Head of caudate nucleus (tissue), 42 donors: ENCODE measurements around the gene HS3ST4.

Source experiments
- DNase-seq, 42 donors: peaks; one replicate each; pipeline versions ENCODE4 v3.0.0 to v3.0.0-alpha.2; 2020 to 2021; ENCODE audit warnings: mixed read lengths in 7 of 42
- intact Hi-C: fragments of 100-400 bp; cut with DNase I; formaldehyde crosslinking; loops from one replicate; pipeline ENCODE4 v1.15.0; 2022

The HS3ST4 gene

GRCh38 chr16:25941800-25942499, 250.2 kb downstream of the HS3ST4 start:
- intact Hi-C loops, result no loop called here
- no peak for DNase-seq

- intact Hi-C loops, result no loop called here
- DNase-seq, result no peak
These were observed 259.0 kb downstream of the HS3ST4 start for GRCh38 chr16:25950586-25951281.

- intact Hi-C loops, result no loop called here
- no peak for DNase-seq
These were observed 260.2 kb downstream of the HS3ST4 start for GRCh38 chr16:25951999-25952398.

GRCh38 chr16:25952983-25953382, 261.2 kb downstream of the HS3ST4 start:
- DNase-seq, result no peak
- intact Hi-C loops, result no loop called here

- intact Hi-C loops, result no loop called here
These were observed 265.9 kb downstream of the HS3ST4 start for GRCh38 chr16:25957707-25958106.

GRCh38 chr16:25959221-25959620, 267.5 kb downstream of the HS3ST4 start:
- intact Hi-C loops, result no loop called here

More at GRCh38 chr16:25957707-25958106, 265.9 kb downstream of the HS3ST4 start:
- no peak for DNase-seq

GRCh38 chr16:25966172-25967097, 274.7 kb downstream of the HS3ST4 start:
- intact Hi-C loops, result no loop called here
- DNase-seq, result peak in 1 of 42 donors; percentile 1

More at GRCh38 chr16:25959221-25959620, 267.5 kb downstream of the HS3ST4 start:
- no peak for DNase-seq

- DNase-seq, result no peak
- intact Hi-C loops, result no loop called here
These were observed 285.4 kb downstream of the HS3ST4 start for GRCh38 chr16:25977121-25977520.

- intact Hi-C loops, result no loop called here
- DNase-seq, result no peak
These were observed 286.5 kb downstream of the HS3ST4 start for GRCh38 chr16:25978218-25978617.

GRCh38 chr16:25988084-25988483, 296.3 kb downstream of the HS3ST4 start:
- intact Hi-C loops, result no loop called here
- DNase-seq, result no peak

- no peak for DNase-seq
- intact Hi-C loops, result no loop called here
These were observed 297.1 kb downstream of the HS3ST4 start for GRCh38 chr16:25988882-25989281.

- DNase-seq, result no peak
- intact Hi-C loops, result no loop called here
These were observed 304.3 kb downstream of the HS3ST4 start for GRCh38 chr16:25996052-25996451.

- intact Hi-C loops, result no loop called here
- no peak for DNase-seq
These were observed 313.6 kb downstream of the HS3ST4 start for GRCh38 chr16:26005336-26005735.

GRCh38 chr16:26012376-26012775, 320.6 kb downstream of the HS3ST4 start:
- no peak for DNase-seq
- intact Hi-C loops, result no loop called here

- intact Hi-C loops, result no loop called here
- DNase-seq, result no peak
These were observed 324.0 kb downstream of the HS3ST4 start for GRCh38 chr16:26015776-26016175.

GRCh38 chr16:26016989-26017388, 325.2 kb downstream of the HS3ST4 start:
- DNase-seq, result no peak
- intact Hi-C loops, result no loop called here

- intact Hi-C loops, result no loop called here
These were observed 327.9 kb downstream of the HS3ST4 start for GRCh38 chr16:26019381-26020242.

GRCh38 chr16:26026709-26027450, 335.1 kb downstream of the HS3ST4 start:
- peak in 1 of 42 donors; percentile 6 for DNase-seq
- intact Hi-C loops, result no loop called here

More at GRCh38 chr16:26019381-26020242, 327.9 kb downstream of the HS3ST4 start:
- peak in 1 of 42 donors; percentile 9 for DNase-seq
